GM12801 (cell line): ENCODE measurements around the gene CRACR2A.

ENCODE experiments used
- CTCF ChIP-seq: IDR thresholded peaks from one replicate; pipeline ENCODE4 v1.5.1; 2011; ENCODE audit warnings: control low read depth; ENCODE audit not compliant: insufficient read length; ENCODE audit errors: extremely low read depth

CRACR2A gene

GRCh38 chr12:3615862-3616261, 137.0 kb downstream of the CRACR2A start:
- TF ChIP-seq CTCF, result no peak

- no peak for TF ChIP-seq CTCF
Observed at GRCh38 chr12:3614806-3615466, 138.0 kb downstream of the CRACR2A start.

DNA sequence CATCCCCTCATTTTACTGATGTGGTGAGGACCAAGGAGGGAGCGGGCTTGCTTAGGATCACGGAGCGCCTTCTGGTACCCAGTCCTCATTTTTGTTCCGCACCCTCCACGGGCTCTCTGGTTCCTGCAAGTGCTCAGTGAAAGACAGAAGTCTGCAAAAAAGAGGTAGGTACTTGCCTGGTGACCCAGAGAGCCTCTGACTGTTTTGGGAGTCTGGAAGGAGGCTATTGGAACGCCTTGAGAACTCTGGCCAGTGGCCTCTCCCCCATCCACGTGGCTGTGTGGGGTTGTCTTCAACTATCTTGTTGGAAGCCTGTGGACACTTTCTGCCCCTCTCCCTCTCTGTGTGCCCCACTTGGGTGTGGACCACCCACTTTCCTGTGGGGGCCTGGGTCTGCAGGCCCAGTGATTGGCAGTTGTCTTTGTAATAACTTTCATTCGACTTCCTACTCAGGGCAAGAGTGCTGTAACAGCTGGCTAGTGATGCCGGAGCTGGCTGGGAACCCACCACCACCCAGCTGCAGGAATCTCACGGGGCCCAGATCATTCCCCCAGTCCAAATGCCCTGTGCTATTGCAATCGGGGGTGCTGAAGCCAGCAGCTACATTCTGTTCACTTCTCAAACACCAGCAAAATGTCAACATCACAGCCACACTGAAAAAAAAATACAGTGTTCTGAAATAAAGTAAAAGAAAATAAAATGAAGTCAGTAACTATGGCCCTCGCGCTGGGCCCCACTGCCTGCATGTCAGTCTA, 139.1 kb downstream of the CRACR2A start:
- TF ChIP-seq CTCF, result no peak

GRCh38 chr12:3611860-3612703, 140.8 kb downstream of the CRACR2A start:
- TF ChIP-seq CTCF, result no peak

DNA sequence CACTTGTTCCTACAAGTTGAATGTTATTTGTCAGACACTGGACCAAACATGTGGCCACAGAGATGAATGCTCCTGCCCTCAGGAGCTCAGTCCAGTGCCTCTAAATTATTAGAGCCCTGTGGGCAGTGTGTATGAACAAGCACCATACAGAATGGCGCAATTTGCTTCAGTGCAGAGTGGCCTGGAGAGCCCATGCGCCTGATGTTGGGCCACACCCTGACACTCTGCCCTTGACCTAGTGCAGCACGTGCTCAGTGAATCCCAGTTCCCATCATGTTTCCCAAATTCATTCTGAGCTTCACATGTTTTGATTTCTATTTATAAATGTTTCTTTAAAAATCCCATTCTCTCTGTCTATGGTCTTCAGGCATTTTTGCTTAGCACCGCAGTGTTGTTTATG, 145.1 kb downstream of the CRACR2A start:
- TF ChIP-seq CTCF, result no peak

DNA sequence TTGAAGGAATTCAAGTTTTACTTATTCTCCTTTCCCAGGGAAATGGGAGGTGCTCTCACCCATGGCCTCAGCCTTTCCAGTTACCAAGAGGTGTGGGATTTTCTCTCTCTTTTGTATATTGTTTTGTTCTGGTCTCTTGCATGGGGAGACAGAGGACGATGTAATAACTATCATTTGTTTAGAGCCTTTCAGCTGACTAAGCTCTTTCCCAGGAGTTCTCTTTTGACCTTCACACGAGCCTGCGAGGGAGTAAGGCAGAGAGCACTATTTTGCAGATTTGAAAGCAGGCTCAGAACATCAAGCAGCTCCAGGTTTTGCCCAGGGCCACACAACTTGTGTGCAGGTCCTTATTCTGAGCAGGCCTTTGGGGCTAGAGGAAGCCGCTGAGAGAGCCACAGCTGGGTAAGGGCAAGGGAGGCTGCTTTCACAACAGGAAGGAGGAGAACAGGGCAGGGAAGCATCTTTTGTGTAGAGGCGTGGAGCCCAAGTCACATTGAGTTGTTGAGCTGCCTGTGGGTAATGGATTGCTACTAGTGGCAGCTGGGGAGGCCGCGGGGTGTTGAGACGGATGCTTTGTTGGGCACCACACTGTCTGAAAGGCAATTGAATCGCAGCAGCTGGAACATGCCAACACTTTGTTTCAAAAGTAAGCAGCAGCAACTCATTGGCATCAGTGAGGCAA, 145.7 kb downstream of the CRACR2A start:
- TF ChIP-seq CTCF, result no peak

DNA sequence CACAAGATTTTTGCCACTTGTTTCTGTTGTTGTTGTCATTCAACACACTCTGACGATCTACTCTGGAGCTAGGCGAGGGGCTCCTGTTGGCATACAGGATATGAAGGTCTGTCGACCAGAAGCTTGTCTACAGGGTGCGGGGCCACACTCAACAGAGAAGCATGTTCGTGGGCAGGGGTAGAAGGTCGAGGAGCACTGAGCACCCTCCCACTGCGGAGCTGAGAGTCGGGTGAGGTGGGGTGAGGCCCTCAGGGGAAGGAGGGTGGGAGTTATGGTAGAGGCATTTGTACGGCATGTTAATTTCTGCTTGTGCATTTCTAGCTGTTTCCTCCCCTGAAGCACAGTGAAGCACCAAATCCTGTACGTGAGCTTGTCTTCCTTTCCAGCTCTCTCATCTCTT, 146.8 kb downstream of the CRACR2A start:
- TF ChIP-seq CTCF, result no peak
